ENCODE data around the gene DLEC1. TPM values are rescaled to one million over a fixed set of nuclear protein-coding genes. Genes with fewer than 3 reads are reported as not detected.

Gene DLEC1
- total and polyA plus RNA-seq, 8 donors: 0.14 to 0.75 (median 0.51) TPM

DNA sequence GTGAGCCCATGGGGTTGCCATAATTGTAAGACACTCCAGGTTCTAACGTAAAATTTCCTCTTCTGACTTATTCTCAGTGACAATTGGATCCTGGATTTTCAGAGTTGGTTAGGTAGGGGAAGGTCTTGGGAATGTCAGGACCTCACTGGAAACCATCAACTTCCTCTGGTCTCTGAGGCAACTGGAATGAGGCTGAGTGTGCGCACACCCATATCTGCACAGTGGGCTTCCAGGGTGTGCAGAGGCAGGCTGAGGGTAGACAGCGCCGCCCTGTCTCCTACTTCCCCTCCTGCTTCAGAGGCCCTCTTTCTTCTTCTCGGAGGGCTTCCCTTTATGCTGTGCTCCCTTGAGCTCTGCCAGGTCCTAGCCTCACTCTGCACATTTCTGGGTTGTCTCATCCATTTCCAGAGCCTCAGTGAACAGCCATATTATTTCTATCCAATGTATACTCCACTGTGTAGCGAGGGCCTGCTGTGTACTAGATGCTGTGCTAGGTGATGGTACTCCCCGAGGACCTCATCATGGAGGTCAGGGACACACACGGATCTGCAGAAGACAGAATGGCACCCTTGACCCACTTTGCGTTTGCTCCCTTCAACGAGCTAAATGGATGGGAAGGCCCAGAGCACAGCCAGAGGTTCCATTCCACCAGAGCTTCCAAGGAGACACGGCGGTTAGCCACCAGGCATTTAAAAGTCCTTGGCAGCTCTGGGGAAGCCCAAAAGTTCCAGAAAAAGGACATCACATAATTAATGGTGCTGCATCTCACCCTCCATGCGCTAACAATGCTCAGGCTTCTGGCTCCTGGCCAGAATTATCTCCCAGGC, 79.6 kb downstream of the DLEC1 start:
- no peak overlapping the region for H3K4me3 ChIP-seq
- TF ChIP-seq, protein P1, sequence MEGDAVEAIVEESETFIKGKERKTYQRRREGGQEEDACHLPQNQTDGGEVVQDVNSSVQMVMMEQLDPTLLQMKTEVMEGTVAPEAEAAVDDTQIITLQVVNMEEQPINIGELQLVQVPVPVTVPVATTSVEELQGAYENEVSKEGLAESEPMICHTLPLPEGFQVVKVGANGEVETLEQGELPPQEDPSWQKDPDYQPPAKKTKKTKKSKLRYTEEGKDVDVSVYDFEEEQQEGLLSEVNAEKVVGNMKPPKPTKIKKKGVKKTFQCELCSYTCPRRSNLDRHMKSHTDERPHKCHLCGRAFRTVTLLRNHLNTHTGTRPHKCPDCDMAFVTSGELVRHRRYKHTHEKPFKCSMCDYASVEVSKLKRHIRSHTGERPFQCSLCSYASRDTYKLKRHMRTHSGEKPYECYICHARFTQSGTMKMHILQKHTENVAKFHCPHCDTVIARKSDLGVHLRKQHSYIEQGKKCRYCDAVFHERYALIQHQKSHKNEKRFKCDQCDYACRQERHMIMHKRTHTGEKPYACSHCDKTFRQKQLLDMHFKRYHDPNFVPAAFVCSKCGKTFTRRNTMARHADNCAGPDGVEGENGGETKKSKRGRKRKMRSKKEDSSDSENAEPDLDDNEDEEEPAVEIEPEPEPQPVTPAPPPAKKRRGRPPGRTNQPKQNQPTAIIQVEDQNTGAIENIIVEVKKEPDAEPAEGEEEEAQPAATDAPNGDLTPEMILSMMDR (IDR thresholded peaks at IDR 0.05): no peak
- H3K36me3 ChIP-seq: peaks cover 5 to 28% (median 23%) of the 10 kb centered on the region in 3 donors
- FAIRE-seq (no peak), ATAC-seq (no peak), DNase-seq (peak in 1 of 6 donors; percentile 5)
- H3K27ac ChIP-seq: no peak overlapping the region
- H3K27me3 ChIP-seq: no peaks in the 10 kb centered on the region
- intact Hi-C loops (cut with DNase I): loop anchor here in 1 of 3 donors (10.0 kb wide), 2 partner anchors 264 to 366 kb away; no protein-coding TSS in a partner anchor
- H3K4me1 ChIP-seq: no peaks in the 10 kb centered on the region
- WGBS, 2 donors: 79 to 83% methylated on average over 13 of the region's 13 CpGs
- H3K9me3 ChIP-seq: no peaks in the 10 kb centered on the region

DNA sequence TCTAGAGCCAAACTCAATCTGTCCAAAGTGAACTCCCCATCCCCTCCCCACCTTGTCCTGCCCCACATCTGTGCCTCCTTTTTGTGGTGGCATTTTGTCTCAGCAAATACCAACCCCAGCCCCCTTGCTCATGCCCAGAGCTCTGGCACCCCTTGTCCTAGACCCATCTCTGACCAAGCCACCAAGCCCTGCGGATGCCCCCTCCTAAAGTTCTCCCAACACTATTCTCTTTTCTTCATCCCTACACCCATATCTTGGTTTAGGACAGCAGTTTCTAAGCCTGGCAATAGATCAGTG, 80.2 kb downstream of the DLEC1 start:
- no peak for ATAC-seq

DNA sequence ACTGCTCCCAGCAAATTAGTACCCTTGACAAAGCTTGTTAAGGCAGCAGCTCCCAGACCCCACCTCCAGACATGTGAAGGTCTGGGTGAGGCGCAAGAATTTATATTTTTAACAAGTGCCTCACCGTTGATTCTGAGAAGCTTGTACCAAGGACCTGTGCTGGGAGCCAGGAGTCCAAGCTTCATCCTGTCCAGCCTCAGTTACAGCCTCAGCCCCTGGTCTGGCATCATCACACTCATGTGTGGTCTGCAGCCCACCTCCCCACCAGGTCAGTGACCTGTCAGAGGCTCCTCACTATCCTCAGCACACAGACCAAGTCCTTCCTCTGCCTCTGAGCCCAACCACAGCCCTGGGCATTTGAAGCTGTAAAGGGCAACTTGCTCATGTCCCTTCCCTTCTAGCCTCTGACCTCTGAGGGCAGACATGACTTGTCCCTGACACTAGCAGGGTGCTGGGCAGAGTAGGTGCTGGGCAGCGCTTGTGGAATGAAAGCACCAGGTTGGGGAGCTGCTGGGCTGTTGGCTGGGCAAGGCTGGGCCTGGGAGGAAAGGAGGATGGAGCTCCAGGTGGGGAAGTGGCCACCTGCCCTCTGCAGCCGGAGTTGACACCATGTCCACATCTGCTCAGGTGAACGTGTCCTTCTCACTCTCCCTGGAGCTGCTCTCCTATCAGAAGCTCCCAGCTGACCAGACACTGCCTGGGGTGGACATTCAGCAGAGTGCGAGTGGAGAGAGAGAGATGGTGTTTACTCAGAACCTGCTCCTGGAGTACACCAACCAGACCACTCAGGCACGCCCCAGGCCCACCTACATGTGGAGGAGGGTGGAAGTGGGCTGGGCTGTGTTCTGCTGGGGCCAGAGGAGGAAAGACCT, 81.0 kb downstream of the DLEC1 start:
- intact Hi-C loops (cut with DNase I): loop anchor here in 1 of 3 donors (10.0 kb wide), 2 partner anchors 265 to 365 kb away; no protein-coding TSS in a partner anchor
- DNase-seq: peak in 3 of 6 donors; percentile 6 to 46 (median 10)
- TF ChIP-seq, protein P1 (IDR thresholded peaks at IDR 0.05): no peak
- WGBS, 2 donors: 81 to 87% methylated on average over 7 of the region's 7 CpGs
- no peak overlapping the region for H3K27ac ChIP-seq
- no peaks in the 10 kb centered on the region for H3K4me1 ChIP-seq
- H3K4me3 ChIP-seq: no peak overlapping the region
- ATAC-seq: no peak
- H3K36me3 ChIP-seq: peaks cover 5 to 32% (median 31%) of the 10 kb centered on the region in 3 donors
- H3K27me3 ChIP-seq: no peaks in the 10 kb centered on the region
- no peak for FAIRE-seq
- no peaks in the 10 kb centered on the region for H3K9me3 ChIP-seq

More for the DNA sequence above, 80.2 kb downstream of the DLEC1 start:
- Histone ChIP-seq H3K9me3 (no peaks in the 10 kb centered on the region), H3K4me1 (no peaks in the 10 kb centered on the region), H3K36me3 (peaks cover 5 to 28% (median 28%) of the 10 kb centered on the region in 3 donors), H3K27ac (no peak overlapping the region), H3K4me3 (no peak overlapping the region), H3K27me3 (no peaks in the 10 kb centered on the region)
- TF ChIP-seq, protein P1 (IDR thresholded peaks at IDR 0.05): no peak
- intact Hi-C loops (cut with DNase I): loop anchor here in 1 of 3 donors (10.0 kb wide), 2 partner anchors 264 to 366 kb away; no protein-coding TSS in a partner anchor
- peak in 1 of 6 donors; percentile 7 for DNase-seq
- 96 to 100% methylated on average over 1 of the region's 1 CpG for WGBS, 2 donors
- FAIRE-seq: no peak

DNA sequence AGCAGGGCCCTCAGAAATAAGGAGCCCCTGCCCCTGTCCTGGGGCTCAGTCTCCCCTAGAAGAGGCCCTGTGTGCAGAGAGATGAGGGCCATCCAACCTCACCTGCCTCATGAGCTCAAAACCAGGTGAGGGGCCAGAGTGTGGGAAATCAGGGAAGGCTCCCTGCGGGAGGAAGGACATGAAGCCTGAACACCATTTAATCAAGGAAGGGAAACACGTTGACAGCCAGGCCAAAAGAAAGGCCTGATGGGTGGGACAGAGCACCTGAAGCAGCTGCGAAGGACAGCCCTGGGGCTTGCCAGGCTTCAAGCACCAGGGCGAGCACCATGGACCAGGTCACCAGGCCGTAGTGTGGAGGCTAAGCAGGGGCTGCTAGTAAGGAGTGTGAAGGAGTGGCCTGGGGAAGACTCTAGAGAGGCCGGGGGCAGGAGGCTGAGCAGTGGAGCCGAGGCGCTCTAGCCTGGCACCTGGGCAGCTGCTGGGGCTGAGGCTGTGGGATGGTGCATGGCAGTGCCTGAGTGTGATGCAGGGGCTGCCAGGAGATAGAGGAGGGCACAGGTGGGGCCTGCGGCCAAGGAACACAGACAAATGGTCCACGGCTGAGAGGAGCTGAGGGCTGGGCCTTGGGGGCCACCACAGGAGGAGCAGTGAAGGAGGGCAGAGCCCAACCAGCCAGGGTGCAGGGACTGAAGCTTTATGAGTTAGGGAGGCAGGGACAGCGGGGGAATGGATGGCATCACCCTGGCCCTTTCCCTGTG, 81.9 kb downstream of the DLEC1 start:
- Histone ChIP-seq H3K27me3 (no peaks in the 10 kb centered on the region), H3K4me1 (no peaks in the 10 kb centered on the region), H3K4me3 (no peak overlapping the region), H3K9me3 (no peaks in the 10 kb centered on the region), H3K27ac (no peak overlapping the region), H3K36me3 (peaks cover 5 to 40% (median 40%) of the 10 kb centered on the region in 3 donors)
- WGBS, 2 donors: 86 to 87% methylated on average over 11 of the region's 11 CpGs
- DNase-seq (peak in 4 of 6 donors; percentile 11 to 61 (median 28)), ATAC-seq (no peak), FAIRE-seq (no peak)
- TF ChIP-seq, protein P1 (IDR thresholded peaks at IDR 0.05): no peak
- intact Hi-C loops (cut with DNase I): no loop called here

Data from pancreas (tissue), 10 donors.